ENCODE results near the gene C11orf71.
A peak's percentile ranks its signal among the peaks of the same experiment; 100 is the strongest.

C11orf71 gene

DNA sequence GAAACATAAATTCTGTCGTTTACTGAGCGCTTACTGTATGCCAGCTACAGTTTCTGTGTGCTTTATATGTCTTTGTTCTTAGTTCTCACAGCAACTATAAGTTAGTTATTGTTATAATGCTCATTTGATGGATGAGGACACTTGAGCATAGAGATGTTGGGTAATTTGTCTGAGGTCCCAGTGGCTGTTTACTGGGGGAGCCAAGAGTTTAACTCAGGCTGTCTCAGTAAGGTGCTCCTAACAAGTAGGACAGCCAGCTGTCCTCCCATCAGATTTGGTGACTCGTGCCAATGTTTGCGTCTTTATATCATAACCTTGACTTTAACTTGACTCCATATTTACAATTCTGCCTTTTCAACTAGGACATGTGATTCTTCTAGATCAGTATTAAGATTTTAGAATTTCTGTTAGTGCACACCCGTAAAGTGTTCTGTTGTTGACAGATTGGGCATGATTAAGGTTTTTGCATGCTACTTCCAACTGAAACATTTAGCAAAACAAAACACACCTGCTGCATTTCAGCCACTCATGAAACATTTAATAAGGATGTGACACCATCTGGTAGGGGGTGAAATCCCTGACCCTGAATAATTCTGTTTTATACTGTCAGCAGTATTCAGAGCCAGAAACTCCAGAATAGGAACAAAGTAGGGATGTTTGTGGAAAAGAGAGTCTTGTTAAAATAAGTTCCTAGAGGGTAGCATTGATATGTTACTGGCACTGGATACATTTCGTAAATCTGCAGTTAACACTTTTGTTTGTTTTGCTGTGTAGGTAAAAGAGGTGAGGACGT, 40.9 kb upstream of the C11orf71 start:
- no peak for TF ChIP-seq CTCF (conservative IDR thresholded peaks at IDR 0.05)
- H3K27ac ChIP-seq = peak overlapping the region; percentile 97

DNA sequence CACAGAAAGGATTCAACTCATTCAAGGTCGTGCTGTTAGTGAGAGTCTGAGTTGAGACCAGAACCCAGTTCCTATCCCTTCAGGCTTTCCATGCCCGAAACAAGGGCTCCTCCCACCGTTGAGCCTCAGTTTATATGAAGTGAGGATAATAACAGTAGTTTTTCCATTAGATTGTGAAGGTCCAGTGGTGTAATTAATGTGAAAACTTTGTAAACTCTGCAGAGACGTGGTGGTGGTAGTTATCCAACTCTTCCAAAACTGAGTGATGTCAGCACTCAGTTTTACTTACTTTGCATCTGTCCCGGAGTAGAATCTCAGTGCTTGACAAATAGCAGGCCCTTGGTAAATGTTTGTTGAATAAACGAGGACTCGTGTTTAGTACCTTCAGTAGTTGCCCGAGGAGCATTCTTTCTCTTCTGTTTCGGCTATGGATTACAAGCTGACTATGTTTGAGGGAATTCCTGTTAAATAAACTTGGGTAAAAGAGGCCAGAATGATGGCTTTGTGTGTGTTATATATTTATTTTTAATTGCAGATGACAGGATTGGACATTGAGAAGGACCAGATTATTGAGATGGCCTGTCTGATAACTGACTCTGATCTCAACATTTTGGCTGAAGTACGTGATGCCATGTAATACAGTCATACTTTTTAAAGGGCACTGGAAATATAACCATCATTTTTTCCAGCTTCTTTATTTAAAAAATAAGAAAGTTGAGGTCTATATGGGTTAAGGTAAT, 40.0 kb upstream of the C11orf71 start:
- no peak for TF ChIP-seq CTCF (conservative IDR thresholded peaks at IDR 0.05)
- H3K27ac ChIP-seq = peak overlapping the region; percentile 97

DNA sequence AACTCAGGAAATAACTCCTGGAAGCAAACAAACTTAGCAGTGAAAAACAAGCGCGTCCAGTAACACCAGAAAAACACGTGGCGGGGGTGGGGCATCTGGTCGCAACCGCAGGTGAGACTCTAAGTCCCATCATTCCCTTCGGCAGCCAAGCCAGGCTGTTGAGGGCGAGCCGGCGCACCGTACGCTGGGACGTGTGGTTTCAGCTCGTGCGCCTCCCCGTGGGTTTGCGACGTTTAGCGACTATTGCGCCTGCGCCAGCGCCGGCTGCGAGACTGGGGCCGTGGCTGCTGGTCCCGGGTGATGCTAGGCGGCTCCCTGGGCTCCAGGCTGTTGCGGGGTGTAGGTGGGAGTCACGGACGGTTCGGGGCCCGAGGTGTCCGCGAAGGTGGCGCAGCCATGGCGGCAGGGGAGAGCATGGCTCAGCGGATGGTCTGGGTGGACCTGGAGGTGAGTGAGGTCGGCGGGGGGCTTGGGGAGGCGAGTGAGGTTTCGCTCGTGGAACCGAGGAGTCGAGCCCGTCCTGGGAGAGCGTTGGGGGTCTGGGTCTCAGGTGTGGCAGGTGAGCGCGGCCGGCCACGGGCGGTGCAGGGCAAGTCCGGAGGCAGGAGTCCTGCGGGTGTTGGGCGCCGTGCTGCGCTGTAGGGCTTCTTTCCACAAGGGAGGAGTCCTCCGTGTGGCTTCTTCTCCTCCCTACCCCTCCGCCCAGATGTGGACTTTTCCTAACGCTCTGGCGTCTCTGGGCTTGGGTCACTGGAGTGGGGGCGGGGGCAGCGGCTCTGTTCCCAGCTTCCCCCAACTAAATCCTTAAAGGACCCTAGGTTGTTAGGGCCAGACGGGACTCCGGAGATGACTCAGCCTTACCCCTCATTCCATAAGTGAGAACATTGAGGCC, 39.2 kb upstream of the C11orf71 start, which contains the start of gene REXO2:
REXO2 (plus strand) TSS at position 239 of the 892 bp plus-strand sequence; CDS start at position 301, 62 bp downstream.
- H3K27ac ChIP-seq = peak within 1 kb of the TSS; percentile 97
- peak; percentile 28 for TF ChIP-seq CTCF (conservative IDR thresholded peaks at IDR 0.05)

DNA sequence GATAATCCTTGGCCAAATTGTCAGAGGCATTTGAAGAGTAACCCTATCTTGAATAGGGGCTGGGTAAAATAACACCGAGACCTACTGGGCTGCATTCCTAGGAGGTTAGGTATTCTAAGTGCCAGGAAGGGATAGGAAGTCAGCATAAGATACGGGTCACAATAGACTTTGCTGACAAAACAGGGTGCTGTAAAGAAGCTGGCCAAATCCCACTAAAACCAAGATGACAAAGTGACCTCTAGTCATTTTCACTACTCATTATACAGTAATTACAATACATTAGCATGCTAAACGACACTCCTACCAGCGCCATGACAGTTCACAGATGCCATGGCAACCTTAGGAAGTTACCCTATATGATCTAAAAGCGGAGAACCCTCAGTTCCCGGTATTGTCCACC, 38.0 kb upstream of the C11orf71 start:
- peak overlapping the region; percentile 97 for H3K27ac ChIP-seq
- TF ChIP-seq CTCF (conservative IDR thresholded peaks at IDR 0.05) = no peak

GRCh38 chr11:114433376-114433775, 33.1 kb upstream of the C11orf71 start:
- peak overlapping the region; percentile 97 for H3K27ac ChIP-seq
- peak; percentile 42; the same call in 1 of the 2 replicates for TF ChIP-seq CTCF (conservative IDR thresholded peaks at IDR 0.05)

DNA sequence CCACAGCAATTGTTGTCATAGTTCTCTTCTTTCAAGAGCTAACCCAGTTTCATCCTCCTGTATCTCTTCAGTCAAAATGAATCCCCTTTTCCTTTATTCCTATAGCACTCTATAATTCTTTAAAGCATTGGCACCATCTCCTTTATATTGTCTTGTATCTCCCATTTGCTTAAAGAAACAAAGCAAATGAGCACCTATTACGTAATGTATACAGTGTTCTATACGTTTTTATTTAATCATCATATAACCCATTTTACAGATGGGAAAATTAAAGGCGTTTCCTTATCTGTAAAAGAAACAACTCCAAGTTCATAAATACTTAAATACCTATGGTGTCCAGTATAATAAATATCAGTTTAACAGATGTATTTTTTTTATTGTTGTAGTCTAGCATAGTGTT, 32.6 kb upstream of the C11orf71 start:
- no peak for TF ChIP-seq CTCF (conservative IDR thresholded peaks at IDR 0.05)
- peak overlapping the region; percentile 97 for H3K27ac ChIP-seq
